WTC11 (cell line): ENCODE measurements around the gene PAEP. TPM values are rescaled to one million over a fixed set of nuclear protein-coding genes. Genes with fewer than 3 reads are reported as not detected.

ENCODE experiments used
- ATAC-seq: fragments of 200-7000 bp; cut with Tn5 transposase; 2 replicates; pipeline ENCODE4 v1.10.0; 2021; ENCODE audit warnings: mild to moderate bottlenecking, moderate library complexity
- CTCF ChIA-PET: fragments of 300-600 bp; sonication (Branson Sonifier 250); formaldehyde crosslinking; loops from one replicate; lab custom pipeline; 2021; ENCODE audit warnings: antibody characterized with exemption; lab: Charles Lee
- POLR2A ChIA-PET: fragments of 350-600 bp; sonication (Branson Sonifier 250); formaldehyde crosslinking; loops from one replicate; lab custom pipeline; 2021; ENCODE audit warnings: antibody characterized with exemption; lab: Charles Lee
- DNase-seq: peaks from one replicate; pipeline ENCODE4 v3.0.0; 2021; ENCODE audit warnings: low spot score
- H3K27ac Mint-ChIP-seq: 2 replicates; pipeline ENCODE4 v1.8.0; 2021; ENCODE audit warnings: mixed read lengths
- H3K27me3 Mint-ChIP-seq: 2 replicates; pipeline ENCODE4 v1.8.0; 2021; ENCODE audit warnings: low read depth, mild to moderate bottlenecking, moderate library complexity, mixed read lengths
- H3K36me3 Mint-ChIP-seq: 2 replicates; pipeline ENCODE4 v1.8.0; 2021; ENCODE audit warnings: mixed read lengths
- H3K4me1 Mint-ChIP-seq: 2 replicates; pipeline ENCODE4 v1.8.0; 2022; ENCODE audit warnings: mixed read lengths
- H3K4me3 Mint-ChIP-seq: 2 replicates; pipeline ENCODE4 v1.8.0; 2021; ENCODE audit warnings: mild to moderate bottlenecking, moderate library complexity, mixed read lengths
- H3K9me3 Mint-ChIP-seq: 2 replicates; pipeline ENCODE4 v1.8.0; 2021; ENCODE audit warnings: mixed read lengths
- AR ChIP-seq: fragments of 250-450 bp; sonication (Bioruptor Pico); IDR thresholded peaks from 2 replicates; pipeline ENCODE4 v1.9.0; 2021; ENCODE audit warnings: mild to moderate bottlenecking
- CDX4 ChIP-seq: fragments of 250-450 bp; sonication (Bioruptor Pico); IDR thresholded peaks from 2 replicates; pipeline ENCODE4 v1.9.0; 2021; ENCODE audit warnings: moderate library complexity, mild to moderate bottlenecking, inconsistent platforms, borderline replicate concordance
- E2F1 ChIP-seq: sonication (generic); formaldehyde crosslinking; IDR thresholded peaks from 2 replicates; pipeline ENCODE4 v1.8.0; 2022; ENCODE audit warnings: mild to moderate bottlenecking, missing genetic modification reagents
- E2F4 ChIP-seq: sonication (generic); formaldehyde crosslinking; IDR thresholded peaks from 2 replicates; pipeline ENCODE4 v1.8.1; 2022; ENCODE audit warnings: low read depth, mild to moderate bottlenecking, moderate library complexity, missing genetic modification reagents, borderline replicate concordance
- E2F5 ChIP-seq: sonication (generic); formaldehyde crosslinking; IDR thresholded peaks from 2 replicates; pipeline ENCODE4 v1.8.1; 2022; ENCODE audit warnings: mild to moderate bottlenecking, moderate library complexity, missing genetic modification reagents
- ELF4 ChIP-seq: sonication (generic); formaldehyde crosslinking; IDR thresholded peaks from 2 replicates; pipeline ENCODE4 v1.8.1; 2022; ENCODE audit warnings: low read depth, mild to moderate bottlenecking, moderate library complexity, missing genetic modification reagents
- ETV6 ChIP-seq: sonication (generic); formaldehyde crosslinking; IDR thresholded peaks from 2 replicates; pipeline ENCODE4 v1.8.1; 2022; ENCODE audit warnings: mild to moderate bottlenecking, missing genetic modification reagents
- FOXJ3 ChIP-seq: sonication (generic); formaldehyde crosslinking; IDR thresholded peaks from 2 replicates; pipeline ENCODE4 v1.9.0; 2021; ENCODE audit warnings: missing genetic modification reagents, mild to moderate bottlenecking, borderline replicate concordance
- FOXK1 ChIP-seq: sonication (generic); formaldehyde crosslinking; IDR thresholded peaks from 2 replicates; pipeline ENCODE4 v1.8.0; 2022; ENCODE audit warnings: mild to moderate bottlenecking, moderate library complexity, missing genetic modification reagents
- GRHL2 ChIP-seq: fragments of 250-450 bp; sonication (Bioruptor Pico); IDR thresholded peaks from 2 replicates; pipeline ENCODE4 v1.8.0; 2022; ENCODE audit warnings: mild to moderate bottlenecking, moderate library complexity; ENCODE audit not compliant: insufficient replicate concordance, severe bottlenecking
- HMGA2 ChIP-seq: fragments of 250-450 bp; sonication (Bioruptor Pico); IDR thresholded peaks from 2 replicates; pipeline ENCODE4 v1.4.0; 2021; ENCODE audit warnings: mild to moderate bottlenecking, moderate library complexity
- IRF1 ChIP-seq: sonication (generic); formaldehyde crosslinking; IDR thresholded peaks from 2 replicates; pipeline ENCODE4 v1.8.0; 2023; ENCODE audit warnings: missing genetic modification reagents
- MYBL2 ChIP-seq: sonication (generic); formaldehyde crosslinking; IDR thresholded peaks from 2 replicates; pipeline ENCODE4 v1.8.1; 2023; ENCODE audit warnings: mild to moderate bottlenecking, moderate library complexity, missing genetic modification reagents
- PRDM15 ChIP-seq: sonication (generic); formaldehyde crosslinking; IDR thresholded peaks from 2 replicates; pipeline ENCODE4 v1.8.0; 2022; ENCODE audit warnings: missing genetic modification reagents
- RELA ChIP-seq: sonication (generic); formaldehyde crosslinking; IDR thresholded peaks from 2 replicates; pipeline ENCODE4 v1.8.1; 2022; ENCODE audit warnings: missing genetic modification reagents, mild to moderate bottlenecking, borderline replicate concordance
- SOX15 ChIP-seq: fragments of 250-450 bp; sonication (Bioruptor Pico); IDR thresholded peaks from 2 replicates; pipeline ENCODE4 v1.9.0; 2021; ENCODE audit warnings: mild to moderate bottlenecking
- ZBTB21 ChIP-seq: sonication (generic); formaldehyde crosslinking; IDR thresholded peaks from 2 replicates; pipeline ENCODE4 v1.8.1; 2023; ENCODE audit warnings: mild to moderate bottlenecking, missing genetic modification reagents, borderline replicate concordance
- ZNF138 ChIP-seq: sonication (generic); formaldehyde crosslinking; conservative IDR thresholded peaks from 2 replicates; pipeline ENCODE4 v1.8.1; 2022; ENCODE audit warnings: mild to moderate bottlenecking, moderate library complexity, missing genetic modification reagents
- ZNF425 ChIP-seq: fragments of 250-450 bp; sonication (Bioruptor Pico); conservative IDR thresholded peaks from 2 replicates; pipeline ENCODE4 v1.9.0; 2021; ENCODE audit warnings: mild to moderate bottlenecking
- total RNA-seq: library from RNA; stranded (reverse); gene quantifications from 3 replicates; pipeline ENCODE4 v1.2.3, GENCODE V29; 2021

The PAEP gene
- total RNA-seq, 1 experiment from 2014 or later: not detected

- TF ChIP-seq ETV6 (CRISPR knock-in tag): no peak
- TF ChIP-seq E2F4: no peak
- no peak for TF ChIP-seq CDX4
Measured at GRCh38 chr9:135611142-135611874, 49.8 kb downstream of the PAEP start (continued).

- ChIA-PET POLR2A (no interaction called here), CTCF (interaction anchor here (1.2 kb wide), 1 partner anchor 8 kb away, joined by 5 read pairs; no protein-coding TSS in a partner anchor)
- DNase-seq (no peak), ATAC-seq (no peak)
- peaks cover 25% of the 10 kb centered on the region for H3K9me3 Mint-ChIP-seq
- 0 out of 2 replicates have a peak, but pooled peaks cover 3% of the 10 kb centered on the region for H3K4me1 Mint-ChIP-seq
- TF ChIP-seq ZBTB21 (CRISPR knock-in tag) (no peak), FOXJ3 (CRISPR knock-in tag) (no peak), SOX15 (CRISPR knock-in tag) (no peak), ZNF138 (CRISPR knock-in tag) (no peak), E2F1 (CRISPR knock-in tag) (no peak), ZNF425 (CRISPR knock-in tag) (no peak)
- peaks cover 10% of the 10 kb centered on the region for H3K36me3 Mint-ChIP-seq
- no peaks in the 10 kb centered on the region; the same call in 1 of the 2 replicates for H3K27me3 Mint-ChIP-seq
- H3K27ac Mint-ChIP-seq: no peak overlapping the region
- no peak overlapping the region for H3K4me3 Mint-ChIP-seq
Measured at GRCh38 chr9:135611875-135612209, 50.3 kb downstream of the PAEP start.

GRCh38 chr9:135612437-135612836 is 50.9 kb downstream of the PAEP start:
- CTCF ChIA-PET: interaction anchor here (1.2 kb wide), 1 partner anchor 9 kb away, joined by 5 read pairs; no protein-coding TSS in a partner anchor
- ATAC-seq: no peak
- no peak overlapping the region for H3K27ac Mint-ChIP-seq
- TF ChIP-seq ELF4: no peak
- no peak for TF ChIP-seq GRHL2 (CRISPR knock-in tag)
- no peak for TF ChIP-seq HMGA2 (CRISPR knock-in tag)
- TF ChIP-seq MYBL2 (CRISPR knock-in tag): no peak
- no peak for TF ChIP-seq RELA
- no peak for TF ChIP-seq PRDM15 (CRISPR knock-in tag)
- no peak for TF ChIP-seq E2F5 (CRISPR knock-in tag)
- no peak for TF ChIP-seq FOXK1 (CRISPR knock-in tag)
- no peak for TF ChIP-seq AR (CRISPR knock-in tag)
- no peak for TF ChIP-seq IRF1 (CRISPR knock-in tag)

More at GRCh38 chr9:135612437-135612836, 50.9 kb downstream of the PAEP start:
- H3K4me1 Mint-ChIP-seq: 0 out of 2 replicates have a peak, but pooled peaks cover 3% of the 10 kb centered on the region
- POLR2A ChIA-PET: no interaction called here
- no peaks in the 10 kb centered on the region; the same call in 1 of the 2 replicates for H3K27me3 Mint-ChIP-seq
- H3K36me3 Mint-ChIP-seq: peaks cover 10% of the 10 kb centered on the region
- no peak for DNase-seq
- no peak overlapping the region for H3K4me3 Mint-ChIP-seq
- H3K9me3 Mint-ChIP-seq: peaks cover 25% of the 10 kb centered on the region
